ENCODE results near the gene PPP1R3G.
A peak's percentile ranks its signal among the peaks of the same experiment; 100 is the strongest.
"Not testable (repeated sequence)": the region's sequence is repeated elsewhere in the genome, so short reads cannot be mapped to it uniquely, and the experiment has no call there.

Gene PPP1R3G

GRCh38 chr6:5054245-5054873, 30.8 kb upstream of the PPP1R3G start:
- Histone ChIP-seq H3K4me3 (ENCODE audit: low read length) (no peak overlapping the region), H3K9me3 (ENCODE audit: control insufficient read depth, low read length) (peaks cover 15% of the 10 kb centered on the region), H3K9ac (ENCODE audit: low read length) (no peak overlapping the region), H3K36me3 (ENCODE audit: control insufficient read depth, insufficient read depth, low read length, severe bottlenecking) (no peaks in the 10 kb centered on the region), H3K4me1 (ENCODE audit: control insufficient read depth, insufficient read depth, low read length) (peaks cover 6% of the 10 kb centered on the region), H3K27me3 (replicated peaks; ENCODE audit: control insufficient read depth, insufficient read depth, low read length) (no peaks in the 10 kb centered on the region)
- DNase-seq (ENCODE audit: low read depth): peak; percentile 66

GRCh38 chr6:5055118-5055517, 30.0 kb upstream of the PPP1R3G start:
- H3K36me3 ChIP-seq (ENCODE audit: control insufficient read depth, insufficient read depth, low read length, severe bottlenecking): no peaks in the 10 kb centered on the region
- DNase-seq (ENCODE audit: low read depth): no peak
- peaks cover 15% of the 10 kb centered on the region for H3K9me3 ChIP-seq (ENCODE audit: control insufficient read depth, low read length)
- H3K4me3 ChIP-seq (ENCODE audit: low read length): no peak overlapping the region
- no peak overlapping the region for H3K9ac ChIP-seq (ENCODE audit: low read length)
- peaks cover 6% of the 10 kb centered on the region for H3K4me1 ChIP-seq (ENCODE audit: control insufficient read depth, insufficient read depth, low read length)
- H3K27me3 ChIP-seq (replicated peaks; ENCODE audit: control insufficient read depth, insufficient read depth, low read length): no peaks in the 10 kb centered on the region

- H3K4me1 ChIP-seq (ENCODE audit: control insufficient read depth, insufficient read depth, low read length): peaks cover 16% of the 10 kb centered on the region
- no peak for DNase-seq (ENCODE audit: low read depth)
These were observed 26.9 kb upstream of the PPP1R3G start for GRCh38 chr6:5058254-5058653.

DNA sequence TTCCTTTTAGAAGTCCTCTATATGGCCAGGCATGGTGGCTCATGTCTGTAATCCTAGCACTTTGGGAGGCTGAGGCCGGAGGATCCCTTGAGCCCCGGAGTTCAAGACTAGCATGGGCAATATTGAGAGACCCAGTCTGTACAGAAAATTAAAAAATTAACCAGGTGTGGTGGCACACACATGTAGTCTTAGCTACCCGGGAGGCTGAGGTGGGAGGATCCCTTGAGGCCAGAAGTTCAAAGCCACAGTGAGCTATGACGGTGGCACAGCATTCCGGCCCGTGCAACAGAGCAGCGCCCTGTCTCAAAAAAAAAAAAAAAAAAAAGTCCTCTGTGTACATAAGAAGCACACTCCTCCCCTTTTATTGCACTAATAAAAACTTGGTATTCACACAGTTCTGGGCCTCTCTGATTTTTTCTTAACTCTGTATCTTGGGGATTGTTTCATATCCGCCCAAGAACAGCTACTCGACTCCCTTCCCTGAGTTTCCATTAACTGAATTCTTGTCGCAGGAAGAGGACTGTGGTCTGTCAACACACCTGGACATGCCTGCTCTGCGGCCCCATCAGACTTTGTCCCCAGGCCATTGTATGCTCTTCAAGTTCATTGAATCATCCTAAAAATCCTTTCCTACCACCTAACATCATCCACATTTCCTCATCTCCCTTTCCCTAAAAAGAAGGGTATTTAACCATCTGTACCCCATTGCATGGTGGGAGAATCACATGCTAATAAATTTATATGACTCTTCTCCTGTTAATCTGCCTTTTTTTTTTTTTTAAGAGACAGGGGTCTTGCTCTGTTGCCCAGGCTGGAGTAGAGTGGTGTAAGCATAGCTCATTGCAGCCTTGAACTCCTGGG, 25.9 kb upstream of the PPP1R3G start:
- H3K4me3 ChIP-seq (ENCODE audit: low read length): no peak overlapping the region
- no peaks in the 10 kb centered on the region for H3K36me3 ChIP-seq (ENCODE audit: control insufficient read depth, insufficient read depth, low read length, severe bottlenecking)
- peaks cover 11% of the 10 kb centered on the region for H3K4me1 ChIP-seq (ENCODE audit: control insufficient read depth, insufficient read depth, low read length)
- H3K9me3 ChIP-seq (ENCODE audit: control insufficient read depth, low read length): no peaks in the 10 kb centered on the region
- H3K27me3 ChIP-seq (replicated peaks; ENCODE audit: control insufficient read depth, insufficient read depth, low read length): no peaks in the 10 kb centered on the region
- no peak for DNase-seq (ENCODE audit: low read depth)
- no peak overlapping the region for H3K9ac ChIP-seq (ENCODE audit: low read length)

More at GRCh38 chr6:5058254-5058653, 26.9 kb upstream of the PPP1R3G start:
- Histone ChIP-seq H3K4me3 (ENCODE audit: low read length) (no peak overlapping the region), H3K27me3 (replicated peaks; ENCODE audit: control insufficient read depth, insufficient read depth, low read length) (no peaks in the 10 kb centered on the region), H3K9me3 (ENCODE audit: control insufficient read depth, low read length) (no peaks in the 10 kb centered on the region), H3K9ac (ENCODE audit: low read length) (no peak overlapping the region), H3K36me3 (ENCODE audit: control insufficient read depth, insufficient read depth, low read length, severe bottlenecking) (no peaks in the 10 kb centered on the region)

GRCh38 chr6:5060439-5060838, 24.7 kb upstream of the PPP1R3G start:
- peaks cover 11% of the 10 kb centered on the region for H3K4me1 ChIP-seq (ENCODE audit: control insufficient read depth, insufficient read depth, low read length)
- H3K27me3 ChIP-seq (replicated peaks; ENCODE audit: control insufficient read depth, insufficient read depth, low read length); H3K9me3 ChIP-seq (ENCODE audit: control insufficient read depth, low read length); H3K9ac ChIP-seq (ENCODE audit: low read length); H3K36me3 ChIP-seq (ENCODE audit: control insufficient read depth, insufficient read depth, low read length, severe bottlenecking); H3K4me3 ChIP-seq (ENCODE audit: low read length); DNase-seq (ENCODE audit: low read depth): not testable (repeated sequence)

DNA sequence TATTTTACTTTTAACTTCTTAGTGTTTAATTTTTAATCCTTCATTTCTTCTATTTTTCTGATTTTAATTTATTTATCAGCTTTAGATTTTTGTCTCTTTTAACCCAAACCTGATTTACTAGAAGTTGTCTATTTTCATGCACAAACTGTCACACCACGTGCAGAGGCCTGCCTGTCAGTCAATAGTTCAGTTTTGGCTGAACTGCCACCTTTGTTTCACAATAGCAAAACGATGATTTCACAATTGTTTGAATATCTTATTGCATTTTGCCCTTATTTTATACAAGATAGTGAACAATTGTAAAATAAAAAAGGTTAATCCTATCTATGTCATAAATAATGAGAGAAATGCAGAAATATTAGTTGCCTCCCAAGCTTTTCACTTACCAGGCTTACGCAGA, 24.0 kb upstream of the PPP1R3G start:
- Histone ChIP-seq H3K9me3 (ENCODE audit: control insufficient read depth, low read length) (no peaks in the 10 kb centered on the region), H3K4me3 (ENCODE audit: low read length) (no peak overlapping the region), H3K36me3 (ENCODE audit: control insufficient read depth, insufficient read depth, low read length, severe bottlenecking) (no peaks in the 10 kb centered on the region), H3K27me3 (replicated peaks; ENCODE audit: control insufficient read depth, insufficient read depth, low read length) (no peaks in the 10 kb centered on the region), H3K4me1 (ENCODE audit: control insufficient read depth, insufficient read depth, low read length) (peaks cover 11% of the 10 kb centered on the region), H3K9ac (ENCODE audit: low read length) (no peak overlapping the region)
- DNase-seq (ENCODE audit: low read depth): peak; percentile 70

- no peak for DNase-seq (ENCODE audit: low read depth)
- Histone ChIP-seq H3K4me3 (ENCODE audit: low read length) (no peak overlapping the region), H3K27me3 (replicated peaks; ENCODE audit: control insufficient read depth, insufficient read depth, low read length) (no peaks in the 10 kb centered on the region), H3K36me3 (ENCODE audit: control insufficient read depth, insufficient read depth, low read length, severe bottlenecking) (no peaks in the 10 kb centered on the region), H3K9ac (ENCODE audit: low read length) (no peak overlapping the region), H3K4me1 (ENCODE audit: control insufficient read depth, insufficient read depth, low read length) (peaks cover 11% of the 10 kb centered on the region), H3K9me3 (ENCODE audit: control insufficient read depth, low read length) (no peaks in the 10 kb centered on the region)
These were observed 21.5 kb upstream of the PPP1R3G start for GRCh38 chr6:5063617-5064016.

GRCh38 chr6:5066456-5067093, 18.6 kb upstream of the PPP1R3G start:
- H3K4me1 ChIP-seq (ENCODE audit: control insufficient read depth, insufficient read depth, low read length): peaks cover 2% of the 10 kb centered on the region
- no peak overlapping the region for H3K4me3 ChIP-seq (ENCODE audit: low read length)
- no peak for DNase-seq (ENCODE audit: low read depth)
- H3K27me3 ChIP-seq (replicated peaks; ENCODE audit: control insufficient read depth, insufficient read depth, low read length): no peaks in the 10 kb centered on the region
- no peaks in the 10 kb centered on the region for H3K36me3 ChIP-seq (ENCODE audit: control insufficient read depth, insufficient read depth, low read length, severe bottlenecking)
- no peaks in the 10 kb centered on the region for H3K9me3 ChIP-seq (ENCODE audit: control insufficient read depth, low read length)
- no peak overlapping the region for H3K9ac ChIP-seq (ENCODE audit: low read length)

GRCh38 chr6:5067305-5067704, 17.8 kb upstream of the PPP1R3G start:
- Histone ChIP-seq H3K9ac (ENCODE audit: low read length) (no peak overlapping the region), H3K27me3 (replicated peaks; ENCODE audit: control insufficient read depth, insufficient read depth, low read length) (no peaks in the 10 kb centered on the region), H3K4me3 (ENCODE audit: low read length) (no peak overlapping the region), H3K4me1 (ENCODE audit: control insufficient read depth, insufficient read depth, low read length) (no peaks in the 10 kb centered on the region), H3K9me3 (ENCODE audit: control insufficient read depth, low read length) (no peaks in the 10 kb centered on the region), H3K36me3 (ENCODE audit: control insufficient read depth, insufficient read depth, low read length, severe bottlenecking) (no peaks in the 10 kb centered on the region)
- no peak for DNase-seq (ENCODE audit: low read depth)

GRCh38 chr6:5068153-5068751, 16.9 kb upstream of the PPP1R3G start:
- H3K9ac ChIP-seq (ENCODE audit: low read length): no peak overlapping the region
- no peak overlapping the region for H3K4me3 ChIP-seq (ENCODE audit: low read length)
- H3K36me3 ChIP-seq (ENCODE audit: control insufficient read depth, insufficient read depth, low read length, severe bottlenecking): no peaks in the 10 kb centered on the region
- H3K4me1 ChIP-seq (ENCODE audit: control insufficient read depth, insufficient read depth, low read length): no peaks in the 10 kb centered on the region
- DNase-seq (ENCODE audit: low read depth): no peak
- H3K9me3 ChIP-seq (ENCODE audit: control insufficient read depth, low read length): no peaks in the 10 kb centered on the region
- no peaks in the 10 kb centered on the region for H3K27me3 ChIP-seq (replicated peaks; ENCODE audit: control insufficient read depth, insufficient read depth, low read length)

- no peak overlapping the region for H3K9ac ChIP-seq (ENCODE audit: low read length)
- no peaks in the 10 kb centered on the region for H3K36me3 ChIP-seq (ENCODE audit: control insufficient read depth, insufficient read depth, low read length, severe bottlenecking)
- no peaks in the 10 kb centered on the region for H3K27me3 ChIP-seq (replicated peaks; ENCODE audit: control insufficient read depth, insufficient read depth, low read length)
- H3K4me3 ChIP-seq (ENCODE audit: low read length): no peak overlapping the region
- H3K9me3 ChIP-seq (ENCODE audit: control insufficient read depth, low read length): no peaks in the 10 kb centered on the region
- DNase-seq (ENCODE audit: low read depth): no peak
- H3K4me1 ChIP-seq (ENCODE audit: control insufficient read depth, insufficient read depth, low read length): no peaks in the 10 kb centered on the region
These were observed 13.9 kb upstream of the PPP1R3G start for GRCh38 chr6:5071216-5071615.
